ENCODE results near the gene HEATR9. TPM values are rescaled to one million over a fixed set of nuclear protein-coding genes. Genes with fewer than 3 reads are reported as not detected.
A peak's percentile ranks its signal among the peaks of the same experiment; 100 is the strongest.

The HEATR9 gene
- total RNA-seq, 1 donor from 2014 or later: not detected

DNA sequence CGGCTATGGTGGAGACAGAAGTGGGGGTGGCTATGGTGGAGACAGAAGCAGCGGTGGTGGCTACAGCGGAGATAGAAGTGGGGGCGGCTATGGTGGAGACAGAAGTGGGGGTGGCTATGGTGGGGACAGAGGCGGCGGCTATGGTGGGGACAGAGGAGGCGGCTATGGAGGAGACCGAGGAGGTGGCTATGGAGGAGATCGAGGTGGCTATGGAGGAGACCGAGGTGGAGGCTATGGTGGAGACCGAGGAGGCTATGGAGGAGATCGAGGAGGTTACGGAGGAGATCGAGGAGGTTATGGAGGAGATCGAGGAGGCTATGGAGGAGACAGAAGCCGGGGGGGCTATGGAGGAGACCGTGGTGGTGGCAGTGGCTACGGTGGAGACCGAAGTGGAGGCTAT is 24.1 kb downstream of the HEATR9 start:
- Mint-ChIP-seq H3K9me3 (ENCODE audit: unreplicated experiment) (no peaks in the 10 kb centered on the region), H3K36me3 (ENCODE audit: unreplicated experiment) (no peaks in the 10 kb centered on the region), H3K27me3 (ENCODE audit: unreplicated experiment) (peaks cover 2% of the 10 kb centered on the region), H3K27ac (ENCODE audit: unreplicated experiment) (no peak overlapping the region), H3K4me1 (ENCODE audit: low read depth, unreplicated experiment) (peaks cover under 1% of the 10 kb centered on the region), H3K4me3 (ENCODE audit: unreplicated experiment) (no peak overlapping the region)
- TF ChIP-seq, protein P1, sequence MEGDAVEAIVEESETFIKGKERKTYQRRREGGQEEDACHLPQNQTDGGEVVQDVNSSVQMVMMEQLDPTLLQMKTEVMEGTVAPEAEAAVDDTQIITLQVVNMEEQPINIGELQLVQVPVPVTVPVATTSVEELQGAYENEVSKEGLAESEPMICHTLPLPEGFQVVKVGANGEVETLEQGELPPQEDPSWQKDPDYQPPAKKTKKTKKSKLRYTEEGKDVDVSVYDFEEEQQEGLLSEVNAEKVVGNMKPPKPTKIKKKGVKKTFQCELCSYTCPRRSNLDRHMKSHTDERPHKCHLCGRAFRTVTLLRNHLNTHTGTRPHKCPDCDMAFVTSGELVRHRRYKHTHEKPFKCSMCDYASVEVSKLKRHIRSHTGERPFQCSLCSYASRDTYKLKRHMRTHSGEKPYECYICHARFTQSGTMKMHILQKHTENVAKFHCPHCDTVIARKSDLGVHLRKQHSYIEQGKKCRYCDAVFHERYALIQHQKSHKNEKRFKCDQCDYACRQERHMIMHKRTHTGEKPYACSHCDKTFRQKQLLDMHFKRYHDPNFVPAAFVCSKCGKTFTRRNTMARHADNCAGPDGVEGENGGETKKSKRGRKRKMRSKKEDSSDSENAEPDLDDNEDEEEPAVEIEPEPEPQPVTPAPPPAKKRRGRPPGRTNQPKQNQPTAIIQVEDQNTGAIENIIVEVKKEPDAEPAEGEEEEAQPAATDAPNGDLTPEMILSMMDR (IDR thresholded peaks at IDR 0.05; ENCODE audit: partially characterized antibody, unreplicated experiment): no peak
- no peak for DNase-seq

DNA sequence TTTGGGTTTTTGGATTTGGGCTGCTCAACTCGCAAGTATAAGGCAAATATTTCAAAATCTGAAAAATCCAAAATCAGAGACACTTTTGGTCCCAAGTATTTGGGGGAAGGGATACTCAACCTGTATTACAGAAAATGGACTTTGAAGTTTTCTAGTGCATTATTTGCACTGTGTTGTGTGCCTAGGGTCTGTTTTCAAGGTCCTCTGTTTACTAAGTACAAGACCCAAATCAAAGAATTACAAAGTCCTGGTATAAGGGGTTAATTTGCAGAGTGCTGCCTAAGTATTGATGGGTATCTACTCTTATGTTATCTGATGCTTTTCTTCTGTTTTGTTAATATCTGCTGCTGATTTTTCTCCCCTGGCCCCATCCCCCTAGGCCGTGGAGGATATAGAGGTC is 25.0 kb downstream of the HEATR9 start:
- TF ChIP-seq, protein P1 (IDR thresholded peaks at IDR 0.05; ENCODE audit: partially characterized antibody, unreplicated experiment): no peak
- H3K4me1 Mint-ChIP-seq (ENCODE audit: low read depth, unreplicated experiment): no peaks in the 10 kb centered on the region
- H3K9me3 Mint-ChIP-seq (ENCODE audit: unreplicated experiment): no peaks in the 10 kb centered on the region
- no peak overlapping the region for H3K4me3 Mint-ChIP-seq (ENCODE audit: unreplicated experiment)
- H3K27ac Mint-ChIP-seq (ENCODE audit: unreplicated experiment): no peak overlapping the region
- no peaks in the 10 kb centered on the region for H3K36me3 Mint-ChIP-seq (ENCODE audit: unreplicated experiment)
- DNase-seq: no peak
- H3K27me3 Mint-ChIP-seq (ENCODE audit: unreplicated experiment): peaks cover 2% of the 10 kb centered on the region

DNA sequence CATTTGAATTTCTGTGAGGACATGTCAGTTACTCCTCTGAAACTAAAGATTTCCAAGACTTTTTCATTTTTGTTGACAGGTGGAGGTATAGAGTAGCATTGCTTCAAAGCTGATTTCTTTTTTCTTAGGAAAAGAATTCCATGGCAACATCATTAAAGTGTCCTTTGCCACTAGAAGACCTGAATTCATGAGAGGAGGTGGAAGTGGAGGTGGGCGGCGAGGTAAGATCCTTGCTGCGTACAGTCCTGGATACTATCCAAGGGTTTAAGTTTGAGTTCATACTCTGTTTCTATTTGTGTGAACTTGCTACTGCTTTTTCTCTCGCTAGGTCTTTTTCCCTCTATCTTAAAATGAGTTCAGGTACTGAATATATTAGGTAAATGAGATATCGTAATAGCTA is 26.5 kb downstream of the HEATR9 start:
- TF ChIP-seq, protein P1 (IDR thresholded peaks at IDR 0.05; ENCODE audit: partially characterized antibody, unreplicated experiment): no peak
- peaks cover 2% of the 10 kb centered on the region for H3K27me3 Mint-ChIP-seq (ENCODE audit: unreplicated experiment)
- H3K27ac Mint-ChIP-seq (ENCODE audit: unreplicated experiment): peak overlapping the region; percentile 26
- H3K4me3 Mint-ChIP-seq (ENCODE audit: unreplicated experiment): no peak overlapping the region
- DNase-seq: no peak
- no peaks in the 10 kb centered on the region for H3K9me3 Mint-ChIP-seq (ENCODE audit: unreplicated experiment)
- H3K4me1 Mint-ChIP-seq (ENCODE audit: low read depth, unreplicated experiment): no peaks in the 10 kb centered on the region
- H3K36me3 Mint-ChIP-seq (ENCODE audit: unreplicated experiment): no peaks in the 10 kb centered on the region

DNA sequence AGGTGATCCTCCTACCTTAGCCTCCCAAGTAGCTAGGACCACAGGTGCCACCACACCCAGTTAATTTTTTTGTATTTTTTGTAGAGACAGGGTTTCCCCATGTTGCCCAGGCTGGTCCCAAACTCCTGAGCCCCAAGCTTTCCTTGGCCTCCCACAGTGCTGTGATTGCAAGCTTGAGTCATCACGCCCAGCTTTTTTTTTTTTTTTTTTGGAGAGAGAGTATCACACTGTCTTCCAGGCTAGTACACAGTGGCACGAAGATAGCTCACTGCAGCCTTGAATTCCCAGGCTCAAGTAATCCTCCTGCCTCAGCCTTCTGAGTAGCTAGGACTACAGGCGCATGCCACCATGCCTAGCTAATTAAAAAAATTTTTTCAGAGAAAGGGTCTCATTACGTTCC is 27.2 kb downstream of the HEATR9 start:
- no peaks in the 10 kb centered on the region for H3K36me3 Mint-ChIP-seq (ENCODE audit: unreplicated experiment)
- no peaks in the 10 kb centered on the region for H3K4me1 Mint-ChIP-seq (ENCODE audit: low read depth, unreplicated experiment)
- no peaks in the 10 kb centered on the region for H3K9me3 Mint-ChIP-seq (ENCODE audit: unreplicated experiment)
- H3K4me3 Mint-ChIP-seq (ENCODE audit: unreplicated experiment): no peak overlapping the region
- TF ChIP-seq, protein P1 (IDR thresholded peaks at IDR 0.05; ENCODE audit: partially characterized antibody, unreplicated experiment): no peak
- peaks cover 2% of the 10 kb centered on the region for H3K27me3 Mint-ChIP-seq (ENCODE audit: unreplicated experiment)
- DNase-seq: no peak
- no peak overlapping the region for H3K27ac Mint-ChIP-seq (ENCODE audit: unreplicated experiment)

DNA sequence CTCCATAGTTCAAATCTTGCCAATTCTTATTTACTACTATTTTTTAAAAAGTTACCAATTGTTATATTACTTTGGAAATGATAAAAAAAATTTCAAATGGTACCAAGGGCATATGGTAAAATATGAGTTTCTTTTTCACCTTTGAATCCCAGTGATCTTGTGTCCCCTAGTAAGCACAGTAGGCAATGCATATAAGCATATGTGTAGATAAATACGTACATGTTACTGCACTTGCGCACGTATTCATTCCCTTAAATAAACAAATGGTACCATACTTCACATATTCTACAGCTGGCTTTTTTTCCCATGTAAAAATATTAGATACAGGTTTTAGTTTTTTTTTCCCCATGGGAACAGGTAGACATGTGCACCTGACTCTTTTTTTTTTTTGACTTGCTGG is 27.6 kb downstream of the HEATR9 start:
- TF ChIP-seq, protein P1 (IDR thresholded peaks at IDR 0.05; ENCODE audit: partially characterized antibody, unreplicated experiment): no peak
- peaks cover 2% of the 10 kb centered on the region for H3K27me3 Mint-ChIP-seq (ENCODE audit: unreplicated experiment)
- H3K36me3 Mint-ChIP-seq (ENCODE audit: unreplicated experiment): no peaks in the 10 kb centered on the region

More for the DNA sequence above, 27.6 kb downstream of the HEATR9 start:
- DNase-seq: no peak
- no peaks in the 10 kb centered on the region for H3K4me1 Mint-ChIP-seq (ENCODE audit: low read depth, unreplicated experiment)
- no peak overlapping the region for H3K27ac Mint-ChIP-seq (ENCODE audit: unreplicated experiment)
- H3K4me3 Mint-ChIP-seq (ENCODE audit: unreplicated experiment): no peak overlapping the region
- H3K9me3 Mint-ChIP-seq (ENCODE audit: unreplicated experiment): no peaks in the 10 kb centered on the region

Measured in glutamatergic neuron (in vitro differentiated cells).